Loucy (cell line): ENCODE measurements around the gene FGF3.

Source experiments
- H2AFZ ChIP-seq: fragments of 200-600 bp; sonication (generic); 2 replicates; pipeline ENCODE4 v1.6.0; 2016; ENCODE audit warnings: antibody characterized with exemption, mild to moderate bottlenecking, low read length, moderate library complexity
- H3F3A ChIP-seq: fragments of 200-600 bp; 2 replicates; pipeline ENCODE4 v1.6.0; 2016; ENCODE audit warnings: antibody characterized with exemption, low read depth, mild to moderate bottlenecking
- H3K27me3 ChIP-seq: fragments of 200-600 bp; sonication (generic); 2 replicates; pipeline ENCODE4 v1.6.1; 2014; ENCODE audit warnings: low read length, mild to moderate bottlenecking; ENCODE audit not compliant: insufficient read depth, poor library complexity, severe bottlenecking
- H3K36me3 ChIP-seq: fragments of 200-600 bp; sonication (generic); 2 replicates; pipeline ENCODE4 v1.6.1; 2016; ENCODE audit warnings: low read length; ENCODE audit not compliant: insufficient read depth
- H3K4me1 ChIP-seq: fragments of 200-600 bp; sonication (generic); 2 replicates; pipeline ENCODE4 v1.5.1; 2014; ENCODE audit warnings: low read length, mild to moderate bottlenecking; ENCODE audit not compliant: insufficient read depth, poor library complexity, severe bottlenecking
- H3K4me2 ChIP-seq: fragments of 200-600 bp; sonication (generic); 2 replicates; pipeline ENCODE4 v1.6.0; 2014; ENCODE audit warnings: antibody characterized with exemption, low read length, low read depth, mild to moderate bottlenecking; ENCODE audit not compliant: poor library complexity, severe bottlenecking
- H3K4me3 ChIP-seq: fragments of 200-600 bp; sonication (generic); 2 replicates; pipeline ENCODE4 v1.5.1; 2014; ENCODE audit warnings: low read length, mild to moderate bottlenecking, mixed read lengths; ENCODE audit not compliant: poor library complexity, severe bottlenecking
- H3K79me2 ChIP-seq: fragments of 200-600 bp; sonication (generic); 2 replicates; pipeline ENCODE4 v1.6.1; 2014; ENCODE audit warnings: low read length; ENCODE audit not compliant: insufficient read depth
- H3K9ac ChIP-seq: fragments of 200-600 bp; sonication (generic); 2 replicates; pipeline ENCODE4 v1.6.0; 2014; ENCODE audit warnings: mild to moderate bottlenecking, low read depth, low read length, moderate library complexity; ENCODE audit not compliant: poor library complexity, severe bottlenecking
- H3K9me2 ChIP-seq: fragments of 200-600 bp; sonication (generic); replicated peaks from 2 replicates; pipeline ENCODE4 v1.6.1; 2016; ENCODE audit warnings: low read depth, low read length, mixed read lengths
- H3K9me3 ChIP-seq: fragments of 200-600 bp; sonication (generic); 2 replicates; pipeline ENCODE4 v1.6.1; 2014; ENCODE audit warnings: mild to moderate bottlenecking, antibody characterized with exemption, low read length, low read depth; ENCODE audit not compliant: insufficient read depth
- H4K20me1 ChIP-seq: fragments of 200-600 bp; sonication (generic); 2 replicates; pipeline ENCODE4 v1.6.0; 2014; ENCODE audit warnings: antibody characterized with exemption, low read length, mild to moderate bottlenecking; ENCODE audit not compliant: insufficient read depth, poor library complexity, severe bottlenecking
- EZH2phosphoT487 ChIP-seq: fragments of 200-600 bp; IDR thresholded peaks from 2 replicates; pipeline ENCODE4 v1.6.1; 2018; ENCODE audit warnings: antibody characterized with exemption, mild to moderate bottlenecking, moderate library complexity, borderline replicate concordance
- TF ChIP-seq, protein P1 (sequence below): fragments of 200-600 bp; sonication (generic); conservative IDR thresholded peaks from 2 replicates; pipeline ENCODE4 v1.5.1; 2014; ENCODE audit warnings: mild to moderate bottlenecking, antibody characterized with exemption, low read length

FGF3 gene

DNA sequence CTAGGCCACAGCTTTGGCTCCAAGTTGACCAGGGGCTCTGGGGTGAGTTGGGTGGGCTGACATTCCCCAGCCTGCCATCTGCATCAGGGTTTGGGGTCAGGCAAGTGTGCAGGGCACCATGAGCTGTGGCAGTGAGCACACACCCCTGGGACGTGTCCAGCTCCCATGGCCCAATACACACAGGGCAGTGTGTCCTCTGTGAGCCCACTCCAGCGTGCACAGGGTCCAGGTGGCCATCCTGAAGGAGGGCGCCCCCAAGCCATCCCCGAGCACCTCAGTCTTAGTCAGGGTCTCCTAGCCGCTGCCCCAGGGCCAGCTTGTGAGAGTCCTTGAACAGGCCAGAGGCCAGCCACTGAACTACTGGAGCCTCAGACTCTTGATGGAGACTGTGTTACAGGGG is 1.2 kb upstream of the FGF3 start:
- no peaks in the 10 kb centered on the region for H3K4me1 ChIP-seq
- H4K20me1 ChIP-seq = no peaks in the 10 kb centered on the region
- H3K27me3 ChIP-seq = no peaks in the 10 kb centered on the region
- no peak overlapping the region for H3K4me2 ChIP-seq
- H3K36me3 ChIP-seq = no peaks in the 10 kb centered on the region
- no peak overlapping the region for H3K9ac ChIP-seq
- H3K9me3 ChIP-seq = no peaks in the 10 kb centered on the region
- no peak overlapping the region for H3K4me3 ChIP-seq
- no peaks in the 10 kb centered on the region for H3K9me2 ChIP-seq
- H3K79me2 ChIP-seq = no peaks in the 10 kb centered on the region
- no peak overlapping the region for H2AFZ ChIP-seq
- TF ChIP-seq, protein P1, sequence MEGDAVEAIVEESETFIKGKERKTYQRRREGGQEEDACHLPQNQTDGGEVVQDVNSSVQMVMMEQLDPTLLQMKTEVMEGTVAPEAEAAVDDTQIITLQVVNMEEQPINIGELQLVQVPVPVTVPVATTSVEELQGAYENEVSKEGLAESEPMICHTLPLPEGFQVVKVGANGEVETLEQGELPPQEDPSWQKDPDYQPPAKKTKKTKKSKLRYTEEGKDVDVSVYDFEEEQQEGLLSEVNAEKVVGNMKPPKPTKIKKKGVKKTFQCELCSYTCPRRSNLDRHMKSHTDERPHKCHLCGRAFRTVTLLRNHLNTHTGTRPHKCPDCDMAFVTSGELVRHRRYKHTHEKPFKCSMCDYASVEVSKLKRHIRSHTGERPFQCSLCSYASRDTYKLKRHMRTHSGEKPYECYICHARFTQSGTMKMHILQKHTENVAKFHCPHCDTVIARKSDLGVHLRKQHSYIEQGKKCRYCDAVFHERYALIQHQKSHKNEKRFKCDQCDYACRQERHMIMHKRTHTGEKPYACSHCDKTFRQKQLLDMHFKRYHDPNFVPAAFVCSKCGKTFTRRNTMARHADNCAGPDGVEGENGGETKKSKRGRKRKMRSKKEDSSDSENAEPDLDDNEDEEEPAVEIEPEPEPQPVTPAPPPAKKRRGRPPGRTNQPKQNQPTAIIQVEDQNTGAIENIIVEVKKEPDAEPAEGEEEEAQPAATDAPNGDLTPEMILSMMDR = no peak
- TF ChIP-seq EZH2phosphoT487 = no peak
- no peaks in the 10 kb centered on the region for H3F3A ChIP-seq

DNA sequence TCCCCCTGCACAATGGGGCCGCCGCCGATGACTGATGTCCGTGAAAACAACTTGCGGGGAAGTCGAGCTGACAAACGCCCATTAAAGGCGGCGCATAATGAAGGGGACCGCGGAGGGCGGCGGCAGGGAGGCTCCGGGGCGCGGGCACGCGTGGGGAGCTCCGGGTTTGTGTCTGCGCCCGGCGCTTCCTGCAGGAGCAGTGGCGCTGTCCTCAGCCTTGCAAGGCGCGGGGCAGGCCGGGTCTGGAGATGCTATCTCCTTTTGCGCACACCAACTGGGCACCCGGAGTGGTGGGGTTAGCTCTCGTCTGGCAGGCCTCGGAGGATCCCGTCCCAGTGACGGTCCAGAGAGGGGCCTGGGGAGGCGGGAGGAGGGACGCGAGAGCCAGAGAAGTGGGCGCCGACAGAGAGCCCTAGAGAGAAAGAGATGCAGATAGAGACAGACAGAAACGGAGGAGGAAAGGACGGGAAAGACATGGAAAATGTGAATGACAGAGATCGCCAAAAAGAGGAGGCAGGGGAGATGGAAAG is 390 bp upstream of the FGF3 start:
- Histone ChIP-seq H3K4me2 (no peak overlapping the region), H3K36me3 (no peaks in the 10 kb centered on the region), H3F3A (no peaks in the 10 kb centered on the region), H4K20me1 (no peaks in the 10 kb centered on the region), H3K9ac (no peak overlapping the region), H3K9me3 (no peaks in the 10 kb centered on the region), H3K9me2 (no peaks in the 10 kb centered on the region), H2AFZ (no peak overlapping the region), H3K4me1 (no peaks in the 10 kb centered on the region), H3K27me3 (no peaks in the 10 kb centered on the region), H3K4me3 (no peak overlapping the region), H3K79me2 (no peaks in the 10 kb centered on the region)
- no peak for TF ChIP-seq EZH2phosphoT487
- TF ChIP-seq, protein P1 = no peak

DNA sequence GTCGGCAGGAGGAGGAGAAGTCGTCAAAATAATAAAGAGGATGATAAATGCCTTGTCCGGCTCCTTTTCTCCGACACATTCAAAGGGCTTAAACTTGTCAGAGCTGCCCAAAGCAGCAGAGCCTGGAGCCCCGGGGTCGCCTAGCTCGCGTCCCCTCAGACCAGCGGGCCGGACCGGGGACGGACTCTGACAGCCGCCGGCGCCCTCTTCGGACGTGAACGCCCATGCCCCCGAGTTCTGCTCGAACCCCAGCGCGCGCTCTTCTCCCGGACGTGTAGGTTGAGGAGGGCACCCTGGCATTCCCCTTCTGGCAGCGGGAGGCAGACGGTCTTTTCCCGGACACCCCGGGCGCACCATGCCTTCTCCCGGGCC is 999 bp downstream of the FGF3 start:
- H3K79me2 ChIP-seq = no peaks in the 10 kb centered on the region
- H2AFZ ChIP-seq = no peak overlapping the region
- no peak overlapping the region for H3K9ac ChIP-seq
- H3F3A ChIP-seq = no peaks in the 10 kb centered on the region
- H3K36me3 ChIP-seq = no peaks in the 10 kb centered on the region
- TF ChIP-seq, protein P1 = no peak
- TF ChIP-seq EZH2phosphoT487 = no peak
- H3K9me2 ChIP-seq = no peaks in the 10 kb centered on the region
- H3K4me2 ChIP-seq = no peak overlapping the region
- no peaks in the 10 kb centered on the region for H3K4me1 ChIP-seq
- H4K20me1 ChIP-seq = no peaks in the 10 kb centered on the region
- H3K27me3 ChIP-seq = no peaks in the 10 kb centered on the region
- no peaks in the 10 kb centered on the region for H3K9me3 ChIP-seq
- H3K4me3 ChIP-seq = no peak overlapping the region
